BLaER1 (cell line): Measurements from ENCODE around the gene SDK1.

Source experiments
- H3K27ac ChIP-seq: shearing (Covaris generic); formaldehyde crosslinking; 2 replicates; pipeline ENCODE4 v1.8.1; 2022
- H3K27me3 ChIP-seq: shearing (Covaris generic); formaldehyde crosslinking; 2 replicates; pipeline ENCODE4 v1.8.1; 2022
- H3K36me3 ChIP-seq: shearing (Covaris generic); formaldehyde crosslinking; 2 replicates; pipeline ENCODE4 v1.8.1; 2022
- H3K4me1 ChIP-seq: shearing (Covaris generic); formaldehyde crosslinking; 2 replicates; pipeline ENCODE4 v1.8.1; 2022
- H3K4me2 ChIP-seq: shearing (Covaris generic); formaldehyde crosslinking; 2 replicates; pipeline ENCODE4 v1.8.1; 2022
- H3K4me3 ChIP-seq: shearing (Covaris generic); formaldehyde crosslinking; 2 replicates; pipeline ENCODE4 v1.8.1; 2022
- H3K9ac ChIP-seq: shearing (Covaris generic); formaldehyde crosslinking; 2 replicates; pipeline ENCODE4 v1.8.1; 2022
- H3K9me3 ChIP-seq: shearing (Covaris generic); formaldehyde crosslinking; 2 replicates; pipeline ENCODE4 v1.8.1; 2022
- H4K20me1 ChIP-seq: shearing (Covaris generic); formaldehyde crosslinking; 2 replicates; pipeline ENCODE4 v1.8.1; 2022
- Cebpa-rat ChIP-seq: shearing (Covaris generic); IDR thresholded peaks from 2 replicates; pipeline ENCODE4 v1.8.1; 2022

The SDK1 gene

GRCh38 chr7:3821488-3821887 is 520.4 kb downstream of the SDK1 start:
- no peaks in the 10 kb centered on the region for H4K20me1 ChIP-seq
- H3K27ac ChIP-seq, result no peak overlapping the region
- H3K4me1 ChIP-seq, result no peaks in the 10 kb centered on the region
- no peak overlapping the region for H3K9ac ChIP-seq
- no peak overlapping the region for H3K4me2 ChIP-seq
- H3K9me3 ChIP-seq, result no peaks in the 10 kb centered on the region
- H3K4me3 ChIP-seq, result no peak overlapping the region
- TF ChIP-seq Cebpa-rat, result no peak
- H3K36me3 ChIP-seq, result no peaks in the 10 kb centered on the region
- H3K27me3 ChIP-seq, result no peaks in the 10 kb centered on the region

DNA sequence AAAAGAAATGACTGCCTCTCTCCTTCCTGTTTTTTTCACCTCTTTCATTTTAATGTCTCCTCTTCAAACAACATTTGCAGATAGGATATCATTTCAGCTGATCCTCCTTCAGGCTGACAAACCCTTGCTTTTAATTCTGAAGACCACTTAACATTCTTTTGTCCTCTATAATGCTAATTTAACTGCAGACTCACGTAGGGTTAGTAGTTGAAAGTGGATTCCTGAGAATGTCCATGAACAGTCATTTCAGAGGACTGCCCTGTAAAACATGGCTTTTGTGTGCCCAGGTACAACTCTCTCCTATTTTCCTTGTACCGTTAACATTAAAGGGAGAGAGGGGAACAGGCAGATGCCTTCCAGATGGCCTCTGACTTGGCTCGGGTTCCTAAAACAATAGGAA is 524.4 kb downstream of the SDK1 start:
- Histone ChIP-seq H3K4me2 (no peak overlapping the region), H3K27me3 (no peaks in the 10 kb centered on the region), H3K4me3 (no peak overlapping the region), H3K9ac (no peak overlapping the region), H3K9me3 (no peaks in the 10 kb centered on the region), H4K20me1 (no peaks in the 10 kb centered on the region), H3K27ac (no peak overlapping the region), H3K36me3 (no peaks in the 10 kb centered on the region), H3K4me1 (no peaks in the 10 kb centered on the region)
- TF ChIP-seq Cebpa-rat, result no peak

DNA sequence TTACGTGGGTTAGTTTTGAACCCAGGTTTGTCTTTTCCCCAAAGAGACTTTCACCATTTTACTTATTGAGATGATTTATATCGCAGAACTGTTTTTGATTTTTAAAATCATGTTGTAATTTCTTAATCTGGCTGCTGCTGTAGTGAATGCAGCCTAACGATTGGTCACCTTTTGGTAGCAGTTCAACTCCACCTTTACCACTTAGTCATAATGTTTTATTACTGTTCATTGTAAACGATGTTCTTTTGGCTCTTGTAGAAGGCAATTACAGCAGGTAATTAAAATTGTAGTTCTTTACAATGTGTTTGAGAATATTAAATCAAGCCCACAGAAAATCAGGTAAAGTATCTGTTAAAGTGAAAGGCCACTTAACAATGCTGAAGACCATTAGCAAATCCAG is 531.1 kb downstream of the SDK1 start:
- H3K4me3 ChIP-seq, result no peak overlapping the region
- no peak overlapping the region for H3K27ac ChIP-seq
- H3K4me1 ChIP-seq, result no peaks in the 10 kb centered on the region
- H4K20me1 ChIP-seq, result no peaks in the 10 kb centered on the region
- no peak for TF ChIP-seq Cebpa-rat
- H3K9ac ChIP-seq, result no peak overlapping the region
- H3K9me3 ChIP-seq, result peaks cover 4% of the 10 kb centered on the region; the same call in 1 of the 2 replicates
- H3K4me2 ChIP-seq, result no peak overlapping the region
- no peaks in the 10 kb centered on the region for H3K27me3 ChIP-seq
- H3K36me3 ChIP-seq, result no peaks in the 10 kb centered on the region

GRCh38 chr7:3835109-3835508 is 534.1 kb downstream of the SDK1 start:
- Histone ChIP-seq H3K9me3 (peaks cover 4% of the 10 kb centered on the region; the same call in 1 of the 2 replicates), H3K4me3 (no peak overlapping the region), H3K4me2 (no peak overlapping the region), H4K20me1 (no peaks in the 10 kb centered on the region), H3K36me3 (no peaks in the 10 kb centered on the region), H3K27me3 (no peaks in the 10 kb centered on the region), H3K27ac (no peak overlapping the region), H3K4me1 (no peaks in the 10 kb centered on the region), H3K9ac (no peak overlapping the region)
- TF ChIP-seq Cebpa-rat, result no peak

DNA sequence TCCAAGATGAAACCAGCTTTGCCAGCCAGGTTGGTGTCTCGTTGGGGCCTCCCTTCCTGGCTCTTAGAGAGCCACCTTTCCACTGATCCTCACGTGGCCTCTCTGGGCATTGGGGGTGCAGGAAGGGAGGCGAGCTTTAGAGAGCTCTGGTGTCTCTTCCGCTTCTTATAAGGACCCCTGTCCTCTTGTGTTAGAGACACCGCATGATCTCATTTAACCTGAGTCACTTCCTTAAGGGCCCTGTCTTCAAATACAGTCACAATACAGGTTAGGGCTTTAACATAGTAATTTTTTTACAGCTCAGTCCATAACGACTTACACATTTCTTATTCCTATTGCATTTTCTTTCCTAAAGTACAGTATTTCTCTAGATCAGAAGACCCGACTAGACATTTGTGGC is 535.8 kb downstream of the SDK1 start:
- no peak overlapping the region for H3K4me3 ChIP-seq
- H3K27me3 ChIP-seq, result no peaks in the 10 kb centered on the region
- H3K4me1 ChIP-seq, result no peaks in the 10 kb centered on the region
- no peak overlapping the region for H3K9ac ChIP-seq
- no peaks in the 10 kb centered on the region for H3K36me3 ChIP-seq
- H3K4me2 ChIP-seq, result no peak overlapping the region
- no peak for TF ChIP-seq Cebpa-rat
- peaks cover 4% of the 10 kb centered on the region; the same call in 1 of the 2 replicates for H3K9me3 ChIP-seq
- H4K20me1 ChIP-seq, result no peaks in the 10 kb centered on the region
- no peak overlapping the region for H3K27ac ChIP-seq

- Histone ChIP-seq H3K4me1 (no peaks in the 10 kb centered on the region), H3K27me3 (no peaks in the 10 kb centered on the region), H4K20me1 (no peaks in the 10 kb centered on the region), H3K27ac (no peak overlapping the region), H3K4me3 (no peak overlapping the region), H3K36me3 (no peaks in the 10 kb centered on the region), H3K9me3 (no peaks in the 10 kb centered on the region), H3K4me2 (no peak overlapping the region), H3K9ac (no peak overlapping the region)
- no peak for TF ChIP-seq Cebpa-rat
Observed at GRCh38 chr7:3844540-3845151, 543.6 kb downstream of the SDK1 start.

GRCh38 chr7:3846738-3847137 is 545.7 kb downstream of the SDK1 start:
- Histone ChIP-seq H3K27ac (no peak overlapping the region), H3K9ac (no peak overlapping the region), H3K9me3 (no peaks in the 10 kb centered on the region), H3K4me3 (no peak overlapping the region), H4K20me1 (no peaks in the 10 kb centered on the region), H3K27me3 (no peaks in the 10 kb centered on the region), H3K4me1 (no peaks in the 10 kb centered on the region), H3K36me3 (no peaks in the 10 kb centered on the region), H3K4me2 (no peak overlapping the region)
- no peak for TF ChIP-seq Cebpa-rat

DNA sequence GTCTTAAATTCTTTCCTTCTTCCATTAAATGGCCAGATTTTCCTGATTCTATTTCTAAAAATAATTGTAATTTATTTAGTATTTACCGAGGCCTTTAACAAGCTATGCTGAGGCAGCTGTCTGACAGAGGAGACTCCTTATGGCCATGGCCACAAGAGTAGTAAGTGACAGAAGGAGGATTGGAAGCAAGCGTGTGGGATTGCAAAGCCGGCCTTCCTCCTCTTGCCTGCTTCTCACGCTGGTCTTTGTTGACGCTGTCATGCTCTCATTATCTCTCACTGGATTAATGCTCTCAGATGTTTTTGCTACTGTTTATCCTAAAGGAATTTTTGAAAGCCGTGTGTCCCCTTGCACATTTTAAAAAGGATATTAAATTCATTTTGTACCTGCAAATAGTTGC is 546.3 kb downstream of the SDK1 start:
- TF ChIP-seq Cebpa-rat, result no peak
- Histone ChIP-seq H3K9me3 (no peaks in the 10 kb centered on the region), H3K4me3 (no peak overlapping the region), H3K27ac (no peak overlapping the region), H4K20me1 (no peaks in the 10 kb centered on the region), H3K36me3 (no peaks in the 10 kb centered on the region), H3K27me3 (no peaks in the 10 kb centered on the region), H3K4me2 (no peak overlapping the region), H3K9ac (no peak overlapping the region), H3K4me1 (no peaks in the 10 kb centered on the region)

- Histone ChIP-seq H3K4me1 (no peaks in the 10 kb centered on the region), H3K36me3 (no peaks in the 10 kb centered on the region), H3K9ac (no peak overlapping the region), H4K20me1 (no peaks in the 10 kb centered on the region), H3K4me3 (no peak overlapping the region), H3K9me3 (0 out of 2 replicates have a peak, but pooled peaks cover 7% of the 10 kb centered on the region), H3K27me3 (no peaks in the 10 kb centered on the region), H3K4me2 (no peak overlapping the region), H3K27ac (no peak overlapping the region)
- no peak for TF ChIP-seq Cebpa-rat
Observed at GRCh38 chr7:3859431-3859830, 558.4 kb downstream of the SDK1 start.

DNA sequence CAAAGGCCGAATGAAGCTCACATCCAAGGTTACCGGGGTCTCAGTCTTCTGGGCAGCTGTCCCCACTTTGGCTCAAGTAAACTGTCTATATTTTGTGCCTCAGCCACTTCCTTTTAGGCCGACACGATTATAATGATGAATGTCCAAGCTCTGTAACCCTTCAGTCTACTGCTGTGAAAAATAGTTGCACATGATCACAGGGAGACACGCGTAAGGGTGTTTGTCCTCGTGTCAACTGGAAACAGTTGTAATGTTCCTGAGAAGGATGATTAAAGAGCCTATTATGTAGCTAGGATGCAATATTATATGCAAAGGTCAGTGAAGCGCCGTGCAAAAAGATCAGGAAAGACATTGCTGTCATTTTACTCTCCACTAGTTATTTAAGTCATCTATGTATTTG is 559.9 kb downstream of the SDK1 start:
- H3K9me3 ChIP-seq, result 0 out of 2 replicates have a peak, but pooled peaks cover 5% of the 10 kb centered on the region
- H3K9ac ChIP-seq, result no peak overlapping the region
- no peaks in the 10 kb centered on the region for H3K27me3 ChIP-seq
- H4K20me1 ChIP-seq, result no peaks in the 10 kb centered on the region
- H3K27ac ChIP-seq, result no peak overlapping the region
- no peak overlapping the region for H3K4me2 ChIP-seq
- no peak for TF ChIP-seq Cebpa-rat
- H3K36me3 ChIP-seq, result no peaks in the 10 kb centered on the region
- H3K4me1 ChIP-seq, result no peaks in the 10 kb centered on the region
- no peak overlapping the region for H3K4me3 ChIP-seq

- Histone ChIP-seq H3K9ac (no peak overlapping the region), H3K27me3 (no peaks in the 10 kb centered on the region)
- no peak for TF ChIP-seq Cebpa-rat
Observed at GRCh38 chr7:3861386-3861785, 560.3 kb downstream of the SDK1 start.

More at GRCh38 chr7:3861386-3861785, 560.3 kb downstream of the SDK1 start:
- H3K27ac ChIP-seq, result no peak overlapping the region
- no peaks in the 10 kb centered on the region for H3K4me1 ChIP-seq
- no peaks in the 10 kb centered on the region for H4K20me1 ChIP-seq
- 0 out of 2 replicates have a peak, but pooled peaks cover 5% of the 10 kb centered on the region for H3K9me3 ChIP-seq
- H3K4me2 ChIP-seq, result no peak overlapping the region
- H3K4me3 ChIP-seq, result no peak overlapping the region
- H3K36me3 ChIP-seq, result no peaks in the 10 kb centered on the region
